Astrocyte of the spinal cord (primary cell): Measurements from ENCODE around the gene ADAT3.

Experiments
- DNase-seq: peaks from one replicate; pipeline ENCODE4 v3.0.0; 2011; ENCODE audit warnings: low read depth, low spot score
- H3K4me3 ChIP-seq: 2 replicates; pipeline ENCODE4 v1.5.1; 2011; ENCODE audit warnings: low read depth, mild to moderate bottlenecking, low read length, moderate library complexity
- in situ Hi-C: cut with HindIII; loops from 2 replicates; pipeline ENCODE4 v1.10.0; 2017; ENCODE audit warnings: low sequenced_read_pairs
- TF ChIP-seq, protein P1 (sequence below): IDR thresholded peaks from 2 replicates; pipeline ENCODE4 v1.5.1; 2012; ENCODE audit warnings: low read depth, mild to moderate bottlenecking, low read length, inconsistent platforms

Gene ADAT3

DNA sequence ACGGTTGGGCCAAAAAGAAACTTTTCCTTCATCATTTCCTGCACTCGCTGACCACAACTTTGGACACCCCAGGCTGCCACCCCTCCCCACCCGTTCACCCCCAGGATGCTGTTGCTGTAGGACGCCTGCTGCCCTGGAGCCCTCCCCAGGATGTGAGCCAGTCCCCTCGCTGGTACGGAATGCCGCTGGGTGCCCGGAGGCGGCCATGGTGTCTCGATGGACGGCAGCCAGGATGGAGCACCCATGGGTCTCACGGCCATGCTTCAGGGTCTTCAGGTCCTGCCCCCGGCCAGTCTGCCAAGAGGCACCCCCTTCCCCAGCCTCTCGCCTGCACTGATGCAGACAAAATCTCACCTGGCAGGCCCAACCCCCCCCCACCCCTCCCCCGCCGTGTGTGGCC is 20.3 kb downstream of the ADAT3 start:
- TF ChIP-seq, protein P1, sequence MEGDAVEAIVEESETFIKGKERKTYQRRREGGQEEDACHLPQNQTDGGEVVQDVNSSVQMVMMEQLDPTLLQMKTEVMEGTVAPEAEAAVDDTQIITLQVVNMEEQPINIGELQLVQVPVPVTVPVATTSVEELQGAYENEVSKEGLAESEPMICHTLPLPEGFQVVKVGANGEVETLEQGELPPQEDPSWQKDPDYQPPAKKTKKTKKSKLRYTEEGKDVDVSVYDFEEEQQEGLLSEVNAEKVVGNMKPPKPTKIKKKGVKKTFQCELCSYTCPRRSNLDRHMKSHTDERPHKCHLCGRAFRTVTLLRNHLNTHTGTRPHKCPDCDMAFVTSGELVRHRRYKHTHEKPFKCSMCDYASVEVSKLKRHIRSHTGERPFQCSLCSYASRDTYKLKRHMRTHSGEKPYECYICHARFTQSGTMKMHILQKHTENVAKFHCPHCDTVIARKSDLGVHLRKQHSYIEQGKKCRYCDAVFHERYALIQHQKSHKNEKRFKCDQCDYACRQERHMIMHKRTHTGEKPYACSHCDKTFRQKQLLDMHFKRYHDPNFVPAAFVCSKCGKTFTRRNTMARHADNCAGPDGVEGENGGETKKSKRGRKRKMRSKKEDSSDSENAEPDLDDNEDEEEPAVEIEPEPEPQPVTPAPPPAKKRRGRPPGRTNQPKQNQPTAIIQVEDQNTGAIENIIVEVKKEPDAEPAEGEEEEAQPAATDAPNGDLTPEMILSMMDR = no peak
- in situ Hi-C loops = no loop called here
- no peak overlapping the region for H3K4me3 ChIP-seq
- no peak for DNase-seq

DNA sequence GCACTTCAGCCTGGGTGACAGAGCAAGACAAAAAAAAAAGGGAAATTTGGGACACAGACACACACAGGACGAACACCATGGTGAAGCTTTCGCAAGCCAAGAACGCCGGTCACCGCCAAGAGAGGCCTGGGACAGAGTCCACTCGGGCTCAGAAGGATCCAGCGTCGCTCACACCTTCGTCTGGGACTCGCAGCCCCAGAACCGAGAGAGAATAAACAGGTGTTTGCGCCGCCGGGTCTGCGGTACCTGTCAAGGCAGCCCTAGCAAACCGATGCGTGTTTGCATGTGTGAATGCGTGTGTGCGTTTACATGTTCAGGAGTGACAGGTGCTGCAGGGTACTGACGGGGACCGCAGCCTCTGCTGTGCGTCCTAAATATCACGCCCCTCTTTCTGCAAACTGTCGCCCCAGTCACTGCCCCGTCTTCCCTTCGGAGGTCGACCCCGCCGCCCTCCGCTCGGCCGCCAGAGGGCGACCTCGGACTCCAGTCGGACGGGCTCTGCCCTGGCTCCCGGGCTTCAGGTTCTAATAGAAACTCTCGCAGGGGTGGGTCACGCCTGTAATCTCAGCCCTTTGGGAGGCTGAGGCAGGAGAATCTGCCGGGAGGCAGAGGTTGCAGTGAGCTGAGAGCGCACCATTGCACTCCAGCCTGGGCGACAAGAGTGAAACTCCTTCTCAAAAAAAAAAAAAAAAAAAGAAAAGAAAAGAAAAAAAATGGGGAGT is 24.0 kb downstream of the ADAT3 start:
- in situ Hi-C loops = no loop called here
- DNase-seq = peak; percentile 63
- peak overlapping the region; percentile 31 for H3K4me3 ChIP-seq
- TF ChIP-seq, protein P1 = peak; percentile 95

DNA sequence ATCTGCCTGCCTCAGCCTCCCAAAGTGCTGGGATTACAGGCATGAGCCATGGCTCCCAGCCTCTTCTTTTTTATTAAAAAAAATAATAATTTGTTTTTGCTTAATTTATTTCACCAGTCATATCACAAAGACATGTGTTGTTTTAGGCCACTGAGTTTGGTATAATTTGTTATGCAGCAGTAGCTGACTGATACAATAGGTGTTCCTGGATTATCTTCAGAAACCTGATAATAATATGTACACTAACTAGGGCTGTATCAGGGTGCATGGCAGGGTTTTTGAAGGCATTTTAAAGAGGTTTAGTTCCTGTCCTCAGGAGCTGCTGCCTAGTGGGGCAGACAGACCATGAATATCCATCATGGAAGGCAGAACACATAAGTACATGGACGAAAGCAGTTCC is 26.2 kb downstream of the ADAT3 start:
- no peak overlapping the region for H3K4me3 ChIP-seq
- in situ Hi-C loops = no loop called here
- DNase-seq = no peak
- TF ChIP-seq, protein P1 = no peak

DNA sequence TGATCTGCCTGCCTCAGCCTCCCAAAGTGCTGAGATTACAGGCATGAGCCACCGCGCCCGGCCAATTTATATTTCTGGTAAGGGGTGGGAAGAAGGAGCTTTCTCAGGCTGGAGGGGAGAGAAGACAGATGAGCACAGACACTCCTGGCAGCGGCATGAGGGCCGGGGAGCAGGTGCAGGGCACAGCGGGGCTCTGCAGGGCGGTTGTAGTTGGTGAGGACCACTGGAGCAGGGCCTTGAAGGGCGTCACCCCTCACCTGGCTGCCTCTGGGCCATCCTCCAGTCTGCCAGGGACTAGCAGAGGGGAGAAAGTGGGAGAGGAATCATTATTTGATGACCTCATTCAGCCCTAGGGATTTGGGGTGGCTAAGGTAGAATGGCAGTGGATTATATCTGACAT is 27.2 kb downstream of the ADAT3 start:
- in situ Hi-C loops = no loop called here
- H3K4me3 ChIP-seq = no peak overlapping the region
- TF ChIP-seq, protein P1 = no peak
- DNase-seq = no peak

DNA sequence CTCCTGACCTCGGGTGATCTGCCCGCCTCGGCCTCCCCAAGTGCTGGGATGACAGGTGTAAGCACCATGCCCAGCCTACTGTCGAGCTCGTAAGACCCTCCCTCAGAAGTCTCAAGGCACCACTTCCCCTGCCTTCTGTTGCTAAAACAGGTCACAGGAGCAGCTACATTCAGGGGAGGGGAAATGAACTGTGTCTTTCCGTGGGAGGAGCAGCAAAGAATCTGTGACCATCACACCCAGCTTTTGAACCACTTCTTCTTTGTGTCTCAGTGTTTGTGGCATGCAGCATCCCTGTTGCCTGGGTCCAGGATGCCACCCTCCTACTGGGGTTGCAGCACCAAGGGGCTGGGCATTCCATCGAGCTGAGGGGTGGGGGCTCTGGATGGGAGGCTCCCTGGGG is 28.0 kb downstream of the ADAT3 start:
- in situ Hi-C loops = no loop called here
- DNase-seq = no peak

DNA sequence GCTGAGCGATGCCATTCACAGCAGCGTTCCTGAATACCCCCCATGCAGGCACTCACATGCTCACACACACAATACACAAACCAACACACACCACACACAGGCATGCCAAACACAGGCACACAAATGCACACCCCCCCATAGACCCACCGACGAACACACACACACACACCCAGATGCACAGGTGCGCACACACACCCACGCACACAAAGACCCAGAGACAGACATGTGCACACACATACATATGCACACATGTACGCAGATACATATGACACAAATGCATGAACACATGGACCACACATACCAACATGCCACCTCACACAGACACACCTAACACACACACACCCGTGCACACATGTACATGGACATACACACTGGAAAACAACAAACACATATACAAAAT is 28.7 kb downstream of the ADAT3 start:
- no peak for DNase-seq
- H3K4me3 ChIP-seq = no peak overlapping the region
- in situ Hi-C loops = no loop called here
- TF ChIP-seq, protein P1 = no peak

More for the DNA sequence above, 28.0 kb downstream of the ADAT3 start:
- TF ChIP-seq, protein P1 = no peak
- no peak overlapping the region for H3K4me3 ChIP-seq
